Fibroblast of lung (primary cell): ENCODE data around the gene LPP. TPM values are rescaled to one million over a fixed set of nuclear protein-coding genes. Genes with fewer than 3 reads are reported as not detected.

Experiments used
- DNase-seq, 2 donors: peaks; one replicate each; pipeline versions ENCODE4 v3.0.0 to v3.0.0-alpha.2; 2010; ENCODE audit warnings: low read depth in 2 of 2
- H2AFZ ChIP-seq: 2 replicates; pipeline ENCODE4 v1.5.1; 2012; ENCODE audit warnings: low read length, control low read depth, inconsistent platforms
- H3K27ac ChIP-seq: 2 replicates; pipeline ENCODE4 v1.5.1; 2011; ENCODE audit warnings: low read length, control low read depth; ENCODE audit not compliant: insufficient read depth
- H3K27me3 ChIP-seq: 2 replicates; pipeline ENCODE4 v1.5.1; 2011; ENCODE audit warnings: mild to moderate bottlenecking, low read length; ENCODE audit not compliant: control insufficient read depth, insufficient read depth
- H3K36me3 ChIP-seq: 2 replicates; pipeline ENCODE4 v1.5.1; 2011; ENCODE audit warnings: low read length; ENCODE audit not compliant: control insufficient read depth, insufficient read depth
- H3K4me1 ChIP-seq: 2 replicates; pipeline ENCODE4 v1.5.1; 2011; ENCODE audit warnings: low read length; ENCODE audit not compliant: control insufficient read depth, insufficient read depth; ENCODE audit errors: extremely low read depth
- H3K4me2 ChIP-seq: 2 replicates; pipeline ENCODE4 v1.5.1; 2011; ENCODE audit warnings: low read length, control low read depth; ENCODE audit not compliant: insufficient read depth; ENCODE audit errors: extremely low read depth
- H3K4me3 ChIP-seq, 4 experiments: fragments of 200-600 bp in 1 of 4; sonication (generic) in 1 of 4; replicated peaks in 1 of 4; 2 replicates each; pipeline ENCODE4 v1.5.1; 2011 to 2016; ENCODE audit warnings: low read length in 4 of 4, low read depth in 3 of 4, mild to moderate bottlenecking in 3 of 4, control low read depth in 2 of 4, inconsistent platforms in 1 of 4, mixed read lengths in 1 of 4; ENCODE audit not compliant: insufficient read depth in 1 of 4; ENCODE audit errors: control extremely low read depth in 1 of 4
- H3K79me2 ChIP-seq: 2 replicates; pipeline ENCODE4 v1.5.1; 2012; ENCODE audit warnings: mild to moderate bottlenecking, low read length, inconsistent platforms; ENCODE audit not compliant: control insufficient read depth, insufficient read depth
- H3K9ac ChIP-seq: 2 replicates; pipeline ENCODE4 v1.5.1; 2011; ENCODE audit warnings: mild to moderate bottlenecking, low read length, control low read depth; ENCODE audit not compliant: insufficient read depth
- H3K9me3 ChIP-seq: 2 replicates; pipeline ENCODE4 v1.5.1; 2012; ENCODE audit warnings: low read depth, low read length; ENCODE audit not compliant: control insufficient read depth, insufficient read depth
- H4K20me1 ChIP-seq: 2 replicates; pipeline ENCODE4 v1.5.1; 2011; ENCODE audit warnings: low read length; ENCODE audit not compliant: control insufficient read depth, insufficient read depth; ENCODE audit errors: extremely low read depth
- EZH2 ChIP-seq: IDR thresholded peaks from 2 replicates; pipeline ENCODE4 v1.5.1; 2012; ENCODE audit warnings: low read length, control low read depth, mild to moderate bottlenecking; ENCODE audit errors: missing control alignments
- polyA plus RNA-seq, 2 donors: library from polyadenylated mRNA; depleted of rRNA in 1 of 2; stranded (reverse) in 1 of 2; unstranded in 1 of 2; fragments of >200 nt; gene quantifications; 2 replicates each; pipeline ENCODE4 v1.2.1, GENCODE V29; 2011 to 2012; ENCODE audit warnings: missing spikeins in 1 of 2
- total RNA-seq: library from RNA; depleted of rRNA; stranded (reverse); fragments of >200 nt; gene quantifications from 2 replicates; pipeline ENCODE4 v1.2.1, GENCODE V29; 2014
- TF ChIP-seq, protein P1 (sequence below), 2 donors: IDR thresholded peaks in 1 of 2; conservative IDR thresholded peaks in 1 of 2; 1 replicate in 1 of 2; 2 replicates in 1 of 2; pipeline ENCODE4 v1.5.1; 2011 to 2012; ENCODE audit warnings: low read length in 2 of 2, control low read depth in 1 of 2, inconsistent platforms in 1 of 2, low read depth in 1 of 2, mild to moderate bottlenecking in 1 of 2

LPP gene
- total and polyA plus RNA-seq, 2 donors (not counting 1 experiment from before 2014, with no cell fraction given): 69.0 to 124 TPM

DNA sequence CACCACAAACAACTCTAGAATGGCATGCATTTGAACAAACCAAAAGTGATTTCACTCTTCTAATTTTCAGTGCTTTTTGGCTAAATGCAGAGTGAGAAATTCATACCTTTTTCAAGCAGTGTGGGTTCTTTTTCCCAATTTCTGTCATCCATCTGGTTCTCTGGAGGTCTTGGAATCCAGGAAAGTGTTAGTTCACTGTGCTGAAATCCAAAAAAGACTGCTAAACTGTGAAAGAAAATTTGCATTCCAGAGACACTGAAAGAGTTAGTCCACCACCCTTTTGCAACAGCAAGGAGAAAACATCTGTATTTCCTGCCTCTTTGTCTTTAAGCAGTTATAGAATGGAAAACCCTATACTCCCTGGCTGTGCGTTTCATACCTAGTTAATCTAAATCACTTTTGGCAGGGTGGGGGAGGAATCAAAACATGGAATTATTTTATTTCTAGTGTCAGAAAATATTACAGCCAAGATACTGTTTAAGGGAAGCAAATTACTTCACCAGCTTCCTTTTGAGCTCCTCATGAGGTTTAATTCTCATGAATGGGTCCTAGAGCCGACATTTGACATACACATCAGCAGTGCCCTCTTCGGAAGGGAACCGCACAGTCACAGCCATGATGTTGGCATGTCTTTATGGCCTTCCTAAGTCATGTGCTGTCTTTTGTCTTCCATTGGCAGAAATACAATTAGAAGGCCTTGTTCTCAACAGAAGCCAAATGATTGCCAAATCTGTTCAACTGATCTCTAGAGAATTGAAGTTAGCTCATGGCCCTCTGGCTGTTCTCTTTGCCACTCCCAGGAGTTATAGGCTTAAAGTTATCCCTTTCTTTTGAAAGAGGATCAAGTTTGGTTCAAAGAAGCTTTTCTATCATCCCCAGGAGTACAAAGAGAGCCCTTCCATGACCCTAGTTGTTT lies 700.2 kb downstream of the LPP start:
- peak; percentile 44 to 69 for DNase-seq
- Histone ChIP-seq H3K27ac (peak overlapping the region; percentile 17), H3K27me3 (no peaks in the 10 kb centered on the region), H3K4me2 (no peak overlapping the region), H3K9me3 (no peaks in the 10 kb centered on the region), H3K4me1 (peaks cover 9% of the 10 kb centered on the region), H3K79me2 (no peaks in the 10 kb centered on the region), H3K36me3 (no peaks in the 10 kb centered on the region), H3K4me3 (no peak overlapping the region), H2AFZ (no peak overlapping the region), H3K9ac (no peak overlapping the region), H4K20me1 (no peaks in the 10 kb centered on the region)
- TF ChIP-seq, protein P1, sequence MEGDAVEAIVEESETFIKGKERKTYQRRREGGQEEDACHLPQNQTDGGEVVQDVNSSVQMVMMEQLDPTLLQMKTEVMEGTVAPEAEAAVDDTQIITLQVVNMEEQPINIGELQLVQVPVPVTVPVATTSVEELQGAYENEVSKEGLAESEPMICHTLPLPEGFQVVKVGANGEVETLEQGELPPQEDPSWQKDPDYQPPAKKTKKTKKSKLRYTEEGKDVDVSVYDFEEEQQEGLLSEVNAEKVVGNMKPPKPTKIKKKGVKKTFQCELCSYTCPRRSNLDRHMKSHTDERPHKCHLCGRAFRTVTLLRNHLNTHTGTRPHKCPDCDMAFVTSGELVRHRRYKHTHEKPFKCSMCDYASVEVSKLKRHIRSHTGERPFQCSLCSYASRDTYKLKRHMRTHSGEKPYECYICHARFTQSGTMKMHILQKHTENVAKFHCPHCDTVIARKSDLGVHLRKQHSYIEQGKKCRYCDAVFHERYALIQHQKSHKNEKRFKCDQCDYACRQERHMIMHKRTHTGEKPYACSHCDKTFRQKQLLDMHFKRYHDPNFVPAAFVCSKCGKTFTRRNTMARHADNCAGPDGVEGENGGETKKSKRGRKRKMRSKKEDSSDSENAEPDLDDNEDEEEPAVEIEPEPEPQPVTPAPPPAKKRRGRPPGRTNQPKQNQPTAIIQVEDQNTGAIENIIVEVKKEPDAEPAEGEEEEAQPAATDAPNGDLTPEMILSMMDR (conservative IDR thresholded peaks at IDR 0.05 in 1 of 2, IDR thresholded peaks at IDR 0.05 in 1 of 2; ENCODE audit: low read depth in 1 of 2, low read length in 2 of 2): no peak
- TF ChIP-seq EZH2: no peak

- Histone ChIP-seq H3K9me3 (no peaks in the 10 kb centered on the region), H4K20me1 (no peaks in the 10 kb centered on the region), H3K27ac (peak overlapping the region; percentile 17), H2AFZ (no peak overlapping the region), H3K4me3 (no peak overlapping the region), H3K79me2 (no peaks in the 10 kb centered on the region), H3K9ac (no peak overlapping the region), H3K27me3 (no peaks in the 10 kb centered on the region), H3K36me3 (no peaks in the 10 kb centered on the region), H3K4me2 (no peak overlapping the region), H3K4me1 (peaks cover 9% of the 10 kb centered on the region)
- TF ChIP-seq, protein P1 (conservative IDR thresholded peaks at IDR 0.05 in 1 of 2, IDR thresholded peaks at IDR 0.05 in 1 of 2; ENCODE audit: low read depth in 1 of 2, low read length in 2 of 2): no peak
- no peak for TF ChIP-seq EZH2
- peak; percentile 25 to 71 for DNase-seq
Observed at GRCh38 chr3:188854772-188855149, 700.8 kb downstream of the LPP start.

GRCh38 chr3:188855675-188856074 lies 701.7 kb downstream of the LPP start:
- H3K79me2 ChIP-seq: no peaks in the 10 kb centered on the region
- no peak overlapping the region for H3K4me3 ChIP-seq
- H3K9me3 ChIP-seq: no peaks in the 10 kb centered on the region
- H3K27ac ChIP-seq: no peak overlapping the region
- no peak overlapping the region for H3K9ac ChIP-seq
- H3K27me3 ChIP-seq: no peaks in the 10 kb centered on the region
- no peak overlapping the region for H3K4me2 ChIP-seq
- no peak for DNase-seq
- no peaks in the 10 kb centered on the region for H3K36me3 ChIP-seq
- H3K4me1 ChIP-seq: peaks cover 9% of the 10 kb centered on the region
- TF ChIP-seq EZH2: no peak
- TF ChIP-seq, protein P1 (conservative IDR thresholded peaks at IDR 0.05 in 1 of 2, IDR thresholded peaks at IDR 0.05 in 1 of 2; ENCODE audit: low read depth in 1 of 2, low read length in 2 of 2): no peak
- no peaks in the 10 kb centered on the region for H4K20me1 ChIP-seq
- H2AFZ ChIP-seq: no peak overlapping the region
